DMS79 treated with DMSO at 0.1 percent for 48 hours (cell line): ENCODE data around the gene SPCS1.
"Not testable (repeated sequence)": the region's sequence is repeated elsewhere in the genome, so short reads cannot be mapped to it uniquely, and the experiment has no call there.

Experiments used
- DNase-seq: peaks from one replicate; lab custom pipeline; 2025; lab: John Stamatoyannopoulos, UW

The SPCS1 gene

GRCh38 chr3:52694528-52695189, 11.2 kb upstream of the SPCS1 start:
- DNase-seq, result no peak

GRCh38 chr3:52695798-52696671, 9.9 kb upstream of the SPCS1 start:
- no peak for DNase-seq

- no peak for DNase-seq
These were observed 8.9 kb upstream of the SPCS1 start for GRCh38 chr3:52696830-52697631.

GRCh38 chr3:52697632-52697965, 8.3 kb upstream of the SPCS1 start:
- DNase-seq, result no peak

DNA sequence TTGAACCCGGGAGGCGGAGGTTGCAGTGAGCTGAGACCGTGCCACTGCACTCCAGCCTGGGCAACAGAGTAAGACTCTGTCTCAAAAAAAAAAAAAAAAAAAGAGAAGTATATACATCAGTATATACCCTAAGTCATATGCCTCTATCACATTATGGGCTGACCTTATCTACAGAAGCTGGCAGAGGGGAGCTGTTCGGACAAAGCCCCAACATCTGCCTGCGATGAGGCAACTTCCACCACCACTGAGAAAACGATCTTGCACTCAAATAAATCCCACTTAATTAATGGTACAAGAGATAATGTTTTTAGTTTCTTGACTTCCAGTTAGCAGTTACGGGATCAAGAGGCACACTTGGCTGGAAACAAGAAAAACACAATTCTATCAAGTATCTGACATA, 2.6 kb upstream of the SPCS1 start:
- DNase-seq, result no peak

DNA sequence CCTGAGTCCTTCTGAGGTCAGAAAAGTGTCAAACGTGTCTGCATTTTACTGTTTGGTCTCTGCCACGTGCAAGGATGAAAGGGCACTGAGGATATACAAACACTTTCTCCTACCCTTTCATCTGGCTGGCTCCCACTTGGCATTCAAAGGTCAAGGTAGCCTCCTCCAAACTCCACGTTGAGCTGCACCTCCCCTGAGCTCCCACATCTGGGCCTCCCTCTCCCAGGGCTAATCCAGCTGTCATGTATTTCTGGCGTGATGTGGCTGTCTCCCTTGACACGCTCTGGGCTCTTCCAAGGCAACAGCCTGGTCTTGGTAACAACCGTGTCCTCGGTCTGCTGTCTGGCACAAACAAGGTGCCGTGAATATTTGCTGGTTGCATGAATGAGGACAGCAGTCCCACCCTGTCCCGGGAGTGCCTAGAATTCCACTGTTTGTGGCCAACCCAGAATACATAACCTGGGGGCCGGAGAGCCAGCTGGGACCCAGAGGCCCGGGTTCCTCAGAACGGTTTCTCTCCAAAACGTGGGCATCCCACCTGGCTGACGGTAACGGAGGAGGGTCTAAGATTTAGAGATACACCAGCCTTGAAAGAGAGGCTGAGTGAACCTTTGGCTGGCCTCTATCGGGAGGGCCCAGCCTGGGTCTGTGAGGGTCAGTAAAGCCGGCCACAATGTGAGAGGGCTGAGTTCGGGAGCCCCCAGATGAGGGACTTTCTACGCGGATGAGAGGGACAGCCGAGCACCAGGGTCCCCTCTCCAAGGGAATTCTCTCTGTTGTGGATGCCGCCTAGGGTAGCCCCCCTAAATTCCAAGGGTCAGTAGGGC, 1.1 kb upstream of the SPCS1 start:
- DNase-seq, result no peak

- no peak for DNase-seq
These were observed 543 bp upstream of the SPCS1 start for GRCh38 chr3:52705438-52705687.

- DNase-seq, result no peak
These were observed 1.7 kb downstream of the SPCS1 start for GRCh38 chr3:52707585-52707984.

- no peak for DNase-seq
These were observed 4.6 kb downstream of the SPCS1 start for GRCh38 chr3:52710512-52710911.

DNA sequence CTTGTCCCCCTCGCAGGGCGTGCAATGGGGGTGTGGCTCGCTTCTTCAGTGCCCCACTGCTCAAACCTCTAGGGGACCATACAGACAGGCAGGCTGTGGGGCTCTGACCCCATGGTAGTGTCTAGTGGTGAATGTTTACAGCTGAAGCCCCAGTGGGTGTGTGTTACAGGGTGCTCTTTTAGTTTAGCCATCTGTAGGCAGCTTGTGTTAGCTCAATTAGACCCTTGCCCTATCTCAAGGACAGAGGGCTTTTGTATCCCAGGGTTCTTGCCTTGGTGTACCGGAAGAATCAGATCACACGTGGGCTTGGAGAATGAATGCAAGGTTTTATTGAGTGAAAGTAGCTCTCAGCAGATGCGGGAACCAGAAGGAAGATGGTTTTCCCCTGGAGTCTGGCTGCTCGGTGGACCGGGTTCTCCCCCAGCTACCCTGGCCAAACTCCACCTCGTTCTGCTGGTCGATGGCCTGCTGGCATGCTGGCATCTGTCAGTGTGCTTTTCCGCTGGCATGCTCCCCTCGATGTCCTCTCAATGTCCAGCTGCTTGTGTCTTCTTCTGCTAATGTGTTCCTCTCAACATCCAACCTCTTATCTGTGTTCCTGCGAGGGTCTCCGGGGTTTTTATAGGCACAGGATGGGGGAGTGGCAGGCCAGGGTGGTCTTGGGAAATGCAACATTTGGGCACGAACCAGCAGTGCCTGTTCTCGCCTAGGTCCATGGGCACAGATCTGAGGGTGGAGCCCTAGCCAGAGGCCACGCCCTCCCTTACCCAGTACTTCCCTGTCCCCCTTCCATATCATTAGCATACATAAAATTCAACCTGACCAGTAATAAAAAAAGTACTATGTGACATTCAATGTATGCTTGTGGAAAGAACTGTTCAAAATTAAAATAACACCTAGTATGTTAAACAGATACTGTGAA, 6.6 kb downstream of the SPCS1 start:
- DNase-seq, result no peak

DNA sequence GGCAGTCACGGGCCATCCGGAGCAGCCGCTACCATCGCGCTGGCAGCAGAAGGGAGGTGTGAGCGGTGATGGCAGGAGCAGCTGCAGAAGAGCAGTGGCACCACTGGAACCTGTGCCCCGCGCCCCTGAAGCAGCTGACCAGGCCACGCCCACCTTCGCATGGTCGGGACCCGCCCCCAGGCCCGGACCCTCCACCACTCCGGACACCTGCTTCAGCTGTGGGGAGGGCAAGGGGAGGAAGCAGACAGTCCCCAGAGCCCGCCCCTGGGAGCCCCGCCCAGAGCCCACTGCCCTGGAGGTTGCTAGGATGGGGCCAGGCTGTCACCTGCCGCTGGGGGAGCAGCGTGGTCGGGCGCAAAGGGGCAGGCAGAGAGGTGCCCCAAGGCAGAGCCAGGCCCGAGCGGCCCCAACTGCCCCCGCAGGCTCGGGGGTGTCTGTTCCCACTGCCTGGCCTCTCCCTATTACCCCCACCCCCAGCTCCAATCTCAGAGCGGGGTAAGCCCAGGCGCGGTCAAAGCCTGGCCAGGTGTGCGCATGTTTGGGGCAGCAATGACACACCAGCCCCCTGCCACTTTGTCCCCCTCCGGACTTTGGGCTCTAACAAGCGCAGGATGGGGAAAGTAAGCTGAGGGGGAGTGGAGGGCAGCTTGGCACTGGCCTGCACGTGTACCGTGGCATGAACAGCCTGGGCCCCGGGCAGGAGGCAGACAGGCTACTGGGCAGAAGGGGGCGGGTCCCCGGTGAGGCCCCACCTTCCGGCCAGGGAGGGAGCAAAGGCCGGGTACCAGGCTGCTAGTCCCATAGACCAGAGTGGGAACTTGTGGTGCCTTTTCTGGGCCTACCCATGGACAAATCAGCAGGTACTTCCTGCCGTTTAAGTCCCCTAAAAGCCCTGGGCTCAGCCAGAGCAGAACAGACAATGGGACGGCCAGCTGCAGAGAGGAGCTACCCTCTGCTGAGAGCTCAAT, 8.7 kb downstream of the SPCS1 start:
- no peak for DNase-seq

DNA sequence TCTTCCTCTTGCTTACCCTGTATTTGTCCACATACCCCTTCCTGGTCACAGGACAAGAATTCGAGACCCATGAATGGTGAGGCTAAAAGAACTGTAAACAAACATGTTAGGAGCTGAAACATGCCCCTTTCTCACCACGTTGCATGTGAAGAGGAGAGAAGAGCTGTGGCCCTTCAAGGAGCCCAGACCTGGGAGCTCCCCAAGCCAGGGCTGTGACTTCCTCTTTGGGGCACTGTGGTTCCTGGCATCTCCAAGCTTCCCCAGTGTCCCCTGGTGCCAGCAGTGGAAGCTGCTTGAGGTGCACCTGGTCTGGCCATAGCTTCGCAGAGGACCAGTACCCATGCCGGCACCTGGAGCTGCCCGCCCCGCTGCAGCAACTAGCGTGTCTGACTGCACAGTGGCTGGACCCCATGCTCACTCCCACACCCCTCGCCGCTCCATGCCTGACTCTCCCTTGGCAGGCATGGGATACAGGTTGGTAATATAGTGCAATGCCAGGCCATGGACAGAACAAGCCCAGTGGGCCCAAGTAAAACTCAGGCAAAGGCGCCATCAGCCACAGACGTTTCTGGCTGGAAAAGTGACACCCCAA, 9.9 kb downstream of the SPCS1 start:
- DNase-seq, result no peak

GRCh38 chr3:52719618-52720017, 13.7 kb downstream of the SPCS1 start:
- no peak for DNase-seq

DNA sequence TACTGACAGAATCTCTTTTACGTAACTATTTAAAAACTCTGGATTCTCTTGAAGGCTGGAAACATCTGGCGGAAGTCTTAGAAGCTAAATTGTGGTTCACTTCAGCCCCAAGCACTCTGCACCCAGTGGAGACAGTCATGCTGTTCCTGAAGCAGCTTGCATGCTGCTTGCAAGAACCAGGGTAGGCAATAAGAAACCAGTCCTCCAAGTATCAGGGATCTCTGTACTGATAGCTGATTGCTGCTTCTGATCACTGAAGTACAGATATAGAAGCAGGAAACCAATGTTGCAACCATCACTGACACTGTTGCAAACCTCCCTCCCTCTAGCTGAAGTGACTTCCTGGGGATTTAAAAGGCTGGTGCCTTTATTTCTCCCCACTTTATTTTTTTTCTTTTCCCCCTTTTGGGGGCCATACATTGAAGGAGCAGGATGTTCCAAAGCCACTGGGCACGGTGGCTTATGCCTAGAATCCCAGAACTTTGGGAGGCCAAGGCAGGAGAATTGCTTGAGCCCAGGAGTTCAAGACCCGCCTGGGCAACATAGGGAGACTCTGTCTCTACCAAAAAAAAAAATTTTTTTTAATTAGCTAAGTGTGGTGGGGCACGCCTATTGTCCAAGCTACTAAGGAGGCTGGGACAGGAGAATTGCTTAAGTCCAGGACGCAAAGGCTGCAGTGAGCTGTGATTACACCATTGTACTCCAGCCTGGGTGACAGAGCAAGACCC, 15.3 kb downstream of the SPCS1 start:
- no peak for DNase-seq

DNA sequence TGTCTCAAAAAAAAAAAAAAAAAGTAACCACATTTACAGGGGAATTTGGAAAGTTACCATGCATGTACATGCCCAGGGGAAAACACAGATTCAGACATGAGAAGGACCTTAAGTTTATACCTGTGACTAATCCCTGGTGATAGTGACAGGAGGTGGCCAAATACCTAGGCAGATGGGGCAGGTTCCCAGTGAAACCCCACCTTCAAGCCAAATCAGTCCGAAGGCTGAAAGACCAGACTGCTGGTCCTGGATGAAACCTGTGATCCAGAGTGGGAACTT, 15.8 kb downstream of the SPCS1 start:
- no peak for DNase-seq

GRCh38 chr3:52722491-52722890, 16.6 kb downstream of the SPCS1 start:
- no peak for DNase-seq

GRCh38 chr3:52723935-52724334, 18.0 kb downstream of the SPCS1 start:
- no peak for DNase-seq

GRCh38 chr3:52724511-52724910, 18.6 kb downstream of the SPCS1 start:
- DNase-seq, result no peak

DNA sequence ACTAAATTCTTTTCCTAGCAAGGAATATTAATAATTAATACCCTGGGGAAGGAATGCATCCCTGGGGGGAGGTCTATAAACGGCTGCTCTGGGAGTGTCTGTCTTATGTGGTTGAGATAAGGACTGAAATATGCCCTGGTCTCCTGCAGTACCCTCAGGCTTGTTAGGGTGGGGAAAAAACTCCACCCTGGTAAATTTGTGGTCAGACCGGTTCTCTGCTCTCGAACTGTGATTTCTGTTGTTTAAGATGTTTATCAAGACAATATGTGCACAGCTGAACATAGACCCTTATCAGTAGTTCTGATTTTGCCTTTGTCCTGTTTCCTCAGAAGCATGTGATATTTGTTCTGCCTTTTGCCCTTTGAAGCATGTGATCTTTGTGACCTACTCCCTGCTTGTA, 22.8 kb downstream of the SPCS1 start:
- DNase-seq, result not testable (repeated sequence)
